H9 (cell line): Measurements from ENCODE around the gene MKNK2. TPM values are rescaled to one million over a fixed set of nuclear protein-coding genes. Genes with fewer than 3 reads are reported as not detected.
A peak's percentile ranks its signal among the peaks of the same experiment; 100 is the strongest.

ENCODE experiments used
- DNase-seq: peaks from one replicate; pipeline ENCODE4 v3.0.0-alpha.2; 2017
- H2AFZ ChIP-seq: one replicate; pipeline ENCODE4 v1.6.1; 2013; ENCODE audit warnings: mild to moderate bottlenecking, low read length, control low read depth, moderate library complexity
- H2AK5ac ChIP-seq: 2 replicates; pipeline ENCODE4 v1.6.1; 2013; ENCODE audit warnings: low read length, control low read depth, mixed read lengths; ENCODE audit not compliant: insufficient read length
- H2BK120ac ChIP-seq: one replicate; pipeline ENCODE4 v1.6.1; 2013; ENCODE audit warnings: low read depth, mild to moderate bottlenecking, low read length, control low read depth, inconsistent platforms; ENCODE audit not compliant: poor library complexity, severe bottlenecking
- H2BK12ac ChIP-seq: 2 replicates; pipeline ENCODE4 v1.6.1; 2013; ENCODE audit warnings: low read length, control low read depth, mixed read lengths, low read depth; ENCODE audit not compliant: insufficient read length
- H2BK15ac ChIP-seq: 2 replicates; pipeline ENCODE4 v1.6.1; 2013; ENCODE audit warnings: low read depth, low read length, control low read depth
- H2BK20ac ChIP-seq: one replicate; pipeline ENCODE4 v1.6.1; 2013; ENCODE audit warnings: low read depth, mild to moderate bottlenecking, low read length, control low read depth, inconsistent platforms; ENCODE audit not compliant: poor library complexity, severe bottlenecking
- H2BK5ac ChIP-seq: 2 replicates; pipeline ENCODE4 v1.6.1; 2013; ENCODE audit warnings: low read length, control low read depth, mixed read lengths; ENCODE audit not compliant: insufficient read length
- H3K14ac ChIP-seq: 2 replicates; pipeline ENCODE4 v1.6.1; 2013; ENCODE audit warnings: low read length, control low read depth; ENCODE audit not compliant: insufficient read depth
- H3K18ac ChIP-seq: 2 replicates; pipeline ENCODE4 v1.6.1; 2013; ENCODE audit warnings: low read depth, mild to moderate bottlenecking, mixed read lengths, low read length, control low read depth; ENCODE audit not compliant: insufficient read length
- H3K23ac ChIP-seq: 2 replicates; pipeline ENCODE4 v1.6.1; 2013; ENCODE audit warnings: low read length, control low read depth, mixed read lengths, low read depth; ENCODE audit not compliant: insufficient read length
- H3K23me2 ChIP-seq: 2 replicates; pipeline ENCODE4 v1.6.1; 2013; ENCODE audit warnings: low read depth, mild to moderate bottlenecking, mixed read lengths, low read length, control low read depth; ENCODE audit not compliant: insufficient read length, poor library complexity, severe bottlenecking
- H3K27ac ChIP-seq: 2 replicates; pipeline ENCODE4 v1.5.1; 2013; ENCODE audit warnings: low read length, control low read depth, mixed read lengths, low read depth; ENCODE audit not compliant: insufficient read length
- H3K27me3 ChIP-seq: 2 replicates; pipeline ENCODE4 v1.6.1; 2013; ENCODE audit warnings: low read length, control low read depth, inconsistent platforms; ENCODE audit not compliant: insufficient read depth
- H3K4ac ChIP-seq: 2 replicates; pipeline ENCODE4 v1.6.1; 2013; ENCODE audit warnings: low read depth, mild to moderate bottlenecking, control low read depth, inconsistent platforms, low read length, moderate library complexity
- H3K4me1 ChIP-seq: 2 replicates; pipeline ENCODE4 v1.6.1; 2013; ENCODE audit warnings: low read length, control low read depth, inconsistent platforms; ENCODE audit not compliant: insufficient read depth
- H3K4me2 ChIP-seq: 2 replicates; pipeline ENCODE4 v1.6.1; 2013; ENCODE audit warnings: low read length, control low read depth, mixed read lengths; ENCODE audit not compliant: insufficient read length, insufficient read depth
- H3K56ac ChIP-seq: 2 replicates; pipeline ENCODE4 v1.6.1; 2013; ENCODE audit warnings: low read depth, mild to moderate bottlenecking, mixed read lengths, low read length, control low read depth; ENCODE audit not compliant: insufficient read length
- H3K79me1 ChIP-seq: 2 replicates; pipeline ENCODE4 v1.6.1; 2013; ENCODE audit warnings: low read depth, mild to moderate bottlenecking, moderate library complexity, low read length, control low read depth, inconsistent platforms; ENCODE audit not compliant: insufficient read depth, poor library complexity, severe bottlenecking
- H3K79me2 ChIP-seq: 2 replicates; pipeline ENCODE4 v1.6.1; 2013; ENCODE audit warnings: low read length, control low read depth, inconsistent platforms; ENCODE audit not compliant: insufficient read depth
- H3K9ac ChIP-seq: 2 replicates; pipeline ENCODE4 v1.6.1; 2013; ENCODE audit warnings: low read length, control low read depth, mixed read lengths; ENCODE audit not compliant: insufficient read length; ENCODE audit errors: extremely low read depth
- H3K9me3 ChIP-seq: one replicate; pipeline ENCODE4 v1.6.1; 2013; ENCODE audit warnings: low read depth, low read length, inconsistent platforms; ENCODE audit not compliant: control insufficient read depth
- H3T11ph ChIP-seq: one replicate; pipeline ENCODE4 v1.6.1; 2013; ENCODE audit warnings: mild to moderate bottlenecking, low read length, control low read depth, inconsistent platforms
- H4K20me1 ChIP-seq: one replicate; pipeline ENCODE4 v1.6.1; 2013; ENCODE audit not compliant: control insufficient read depth, insufficient read length, insufficient read depth
- H4K5ac ChIP-seq: 2 replicates; pipeline ENCODE4 v1.6.1; 2013; ENCODE audit warnings: low read depth, mild to moderate bottlenecking, mixed read lengths, low read length, control low read depth; ENCODE audit not compliant: insufficient read length
- H4K8ac ChIP-seq: replicated peaks from 2 replicates; pipeline ENCODE4 v1.6.1; 2013; ENCODE audit warnings: low read length, control low read depth, mixed read lengths, low read depth; ENCODE audit not compliant: insufficient read length
- H4K91ac ChIP-seq: 2 replicates; pipeline ENCODE4 v1.6.1; 2013; ENCODE audit warnings: low read depth, mild to moderate bottlenecking, moderate library complexity, mixed read lengths, low read length, control low read depth; ENCODE audit not compliant: insufficient read length
- H3K27ac Mint-ChIP-seq, 3 experiments: 2 replicates in 2 of 3; 3 replicates in 1 of 3; pipeline ENCODE4 v1.8.0; 2020 to 2021; ENCODE audit warnings: mixed read lengths in 3 of 3, mild to moderate bottlenecking in 1 of 3, moderate library complexity in 1 of 3
- H3K27me3 Mint-ChIP-seq: 2 replicates; pipeline ENCODE4 v1.8.0; 2021; ENCODE audit warnings: low read depth, mild to moderate bottlenecking, moderate library complexity, mixed read lengths
- H3K36me3 Mint-ChIP-seq, 3 experiments: 2 replicates in 2 of 3; 3 replicates in 1 of 3; pipeline ENCODE4 v1.8.0; 2020 to 2021; ENCODE audit warnings: low read depth in 3 of 3, mixed read lengths in 3 of 3; ENCODE audit not compliant: insufficient read depth in 1 of 3
- H3K4me1 Mint-ChIP-seq, 2 experiments: 2 replicates each; pipeline ENCODE4 v1.8.0; 2020; ENCODE audit warnings: mixed read lengths in 2 of 2
- H3K4me3 Mint-ChIP-seq, 2 experiments: 2 replicates in 1 of 2; 3 replicates in 1 of 2; pipeline ENCODE4 v1.8.0; 2020 to 2021; ENCODE audit warnings: mild to moderate bottlenecking in 2 of 2, mixed read lengths in 2 of 2, moderate library complexity in 1 of 2
- H3K9me3 Mint-ChIP-seq, 2 experiments: 2 replicates in 1 of 2; 3 replicates in 1 of 2; pipeline ENCODE4 v1.8.0; 2020; ENCODE audit warnings: mild to moderate bottlenecking in 2 of 2, mixed read lengths in 2 of 2, moderate library complexity in 1 of 2
- CTCF ChIP-seq: fragments of 200-600 bp; sonication (generic); conservative IDR thresholded peaks from 3 replicates; pipeline ENCODE4 v1.8.0; 2021; ENCODE audit warnings: antibody characterized with exemption, mild to moderate bottlenecking
- WGBS: extraction: QIAGEN DNeasy Blood & Tissue Kit; methylation state at CpG from one replicate; pipeline ENCODE4 v1.1.7; 2013; ENCODE audit warnings: missing lambda C conversion rate, low lambda C conversion rate, mixed read lengths; ENCODE audit not compliant: insufficient read length; ENCODE audit errors: extremely low coverage; 5-methylcytosine and 5-hydroxymethylcytosine counted together
- total RNA-seq: library from RNA; stranded (reverse); gene quantifications from 2 replicates; pipeline ENCODE4 v1.2.1, GENCODE V29; 2021

The MKNK2 gene
- total RNA-seq, 1 experiment from 2014 or later, result 153 TPM

- Histone ChIP-seq H4K5ac (no peak overlapping the region), H3K9me3 (no peaks in the 10 kb centered on the region), H2BK5ac (no peak overlapping the region), H3K79me2 (no peaks in the 10 kb centered on the region), H3K56ac (no peak overlapping the region), H3K4me1 (no peaks in the 10 kb centered on the region), H4K91ac (no peak overlapping the region), H3K4ac (no peak overlapping the region), H2BK20ac (no peak overlapping the region), H3K18ac (no peak overlapping the region), H2BK15ac (no peak overlapping the region), H3K9ac (no peak overlapping the region), H3K14ac (no peak overlapping the region), H2BK12ac (no peak overlapping the region), H4K20me1 (no peaks in the 10 kb centered on the region), H3K4me2 (no peak overlapping the region), H4K8ac (no peak overlapping the region), H2AFZ (no peak overlapping the region), H3T11ph (no peak overlapping the region), H2AK5ac (no peak overlapping the region), H3K23me2 (no peaks in the 10 kb centered on the region), H3K79me1 (no peaks in the 10 kb centered on the region), H3K27me3 (no peaks in the 10 kb centered on the region), H3K27ac (no peak overlapping the region), H2BK120ac (no peak overlapping the region), H3K23ac (no peak overlapping the region)
- H3K9me3 Mint-ChIP-seq, result no peaks in the 10 kb centered on the region
- peaks cover 0 to 2% of the 10 kb centered on the region in 2 experiments; a peak in 1 of 4 replicates for H3K4me1 Mint-ChIP-seq
- no peak for TF ChIP-seq CTCF
- H3K4me3 Mint-ChIP-seq, result no peak overlapping the region
- H3K36me3 Mint-ChIP-seq, result peaks cover 4 to 24% (median 16%) of the 10 kb centered on the region in 3 experiments
- no peak for DNase-seq
- H3K27ac Mint-ChIP-seq, result peak overlapping the region; percentile 46 to 80 (median 61); a peak in 3 of 7 replicates
- no peaks in the 10 kb centered on the region for H3K27me3 Mint-ChIP-seq
- no CpG with 5 or more reads among the region's 19 CpGs for WGBS
These were observed 20.1 kb upstream of the MKNK2 start for GRCh38 chr19:2070986-2071673.
